Liver (tissue), 9 donors: ENCODE results near the gene SELENBP1. TPM values are rescaled to one million over a fixed set of nuclear protein-coding genes. Genes with fewer than 3 reads are reported as not detected.

Source experiments
- DNase-seq: peaks from one replicate; pipeline ENCODE4 v3.0.0-alpha.2; 2017; ENCODE audit warnings: low spot score
- H3K27ac ChIP-seq, 2 donors: one replicate each; pipeline ENCODE4 v1.7.0; 2013; ENCODE audit warnings: inconsistent platforms in 2 of 2, low read length in 2 of 2, control low read depth in 1 of 2, low read depth in 1 of 2, mild to moderate bottlenecking in 1 of 2
- H3K27me3 ChIP-seq, 4 donors: one replicate each; pipeline versions ENCODE4 v1.6.1 to v1.7.0; 2013; ENCODE audit warnings: low read length in 3 of 4, inconsistent platforms in 1 of 4, mild to moderate bottlenecking in 1 of 4, moderate library complexity in 1 of 4; ENCODE audit not compliant: control insufficient read depth in 4 of 4, insufficient read depth in 4 of 4
- H3K36me3 ChIP-seq, 4 donors: one replicate each; pipeline versions ENCODE4 v1.6.1 to v1.7.0; 2013; ENCODE audit warnings: low read length in 3 of 4, mild to moderate bottlenecking in 3 of 4, low read depth in 1 of 4, moderate library complexity in 1 of 4; ENCODE audit not compliant: control insufficient read depth in 4 of 4, insufficient read depth in 3 of 4
- H3K4me1 ChIP-seq, 4 donors: one replicate each; pipeline versions ENCODE4 v1.6.1 to v1.7.0; 2013; ENCODE audit warnings: low read length in 3 of 4, mild to moderate bottlenecking in 3 of 4, moderate library complexity in 1 of 4; ENCODE audit not compliant: control insufficient read depth in 4 of 4, insufficient read depth in 4 of 4
- H3K4me3 ChIP-seq, 3 donors: one replicate each; pipeline versions ENCODE4 v1.6.1 to v1.7.0; 2013; ENCODE audit warnings: low read length in 3 of 3, control low read depth in 1 of 3, low read depth in 1 of 3, mild to moderate bottlenecking in 1 of 3
- H3K9ac ChIP-seq, 2 donors: one replicate each; pipeline ENCODE4 v1.7.0; 2013; ENCODE audit warnings: low read length in 2 of 2, mild to moderate bottlenecking in 2 of 2, moderate library complexity in 2 of 2, control low read depth in 1 of 2, low read depth in 1 of 2
- H3K9me3 ChIP-seq, 4 donors: one replicate each; pipeline versions ENCODE4 v1.6.1 to v1.7.0; 2013; ENCODE audit warnings: low read length in 3 of 4; ENCODE audit not compliant: control insufficient read depth in 4 of 4
- EGR1 ChIP-seq, 2 donors: IDR thresholded peaks; 2 replicates each; pipeline ENCODE4 v1.6.1; 2016 to 2018; ENCODE audit warnings: antibody characterized with exemption in 2 of 2, low read depth in 2 of 2
- FOXA1 ChIP-seq: IDR thresholded peaks from 2 replicates; pipeline ENCODE4 v1.6.1; 2016; ENCODE audit warnings: antibody characterized with exemption
- FOXA2 ChIP-seq: IDR thresholded peaks from 2 replicates; pipeline ENCODE4 v1.6.1; 2016; ENCODE audit warnings: antibody characterized with exemption
- GABPA ChIP-seq, 2 donors: IDR thresholded peaks in 1 of 2; conservative IDR thresholded peaks in 1 of 2; 2 replicates each; pipeline ENCODE4 v1.6.1; 2016; ENCODE audit warnings: antibody characterized with exemption in 2 of 2, mild to moderate bottlenecking in 1 of 2, moderate library complexity in 1 of 2
- HNF4A ChIP-seq, 2 donors: conservative IDR thresholded peaks; 2 replicates each; pipeline ENCODE4 v1.6.1; 2016; ENCODE audit warnings: antibody characterized with exemption in 2 of 2, mild to moderate bottlenecking in 2 of 2
- HNF4G ChIP-seq: IDR thresholded peaks from 2 replicates; pipeline ENCODE4 v1.6.1; 2016; ENCODE audit warnings: antibody characterized with exemption
- JUND ChIP-seq, 2 donors: IDR thresholded peaks; 2 replicates each; pipeline ENCODE4 v1.6.1; 2016; ENCODE audit warnings: antibody characterized with exemption in 2 of 2
- NR2F2 ChIP-seq: IDR thresholded peaks from 2 replicates; pipeline ENCODE4 v1.6.1; 2016; ENCODE audit warnings: antibody characterized with exemption
- RAD21 ChIP-seq, 2 donors: IDR thresholded peaks; 2 replicates each; pipeline ENCODE4 v1.6.1; 2016; ENCODE audit warnings: antibody characterized with exemption in 2 of 2, mild to moderate bottlenecking in 2 of 2
- RXRA ChIP-seq, 2 donors: IDR thresholded peaks; 2 replicates each; pipeline ENCODE4 v1.6.1; 2017 to 2018; ENCODE audit warnings: antibody characterized with exemption in 2 of 2, mild to moderate bottlenecking in 1 of 2
- SP1 ChIP-seq: IDR thresholded peaks from 2 replicates; pipeline ENCODE4 v1.6.1; 2018; ENCODE audit warnings: antibody characterized with exemption, mild to moderate bottlenecking
- TAF1 ChIP-seq: conservative IDR thresholded peaks from 2 replicates; pipeline ENCODE4 v1.6.1; 2016; ENCODE audit warnings: antibody characterized with exemption, mild to moderate bottlenecking
- YY1 ChIP-seq: IDR thresholded peaks from 2 replicates; pipeline ENCODE4 v1.6.1; 2016; ENCODE audit warnings: antibody characterized with exemption, mild to moderate bottlenecking
- WGBS: extraction: QIAGEN DNeasy Blood & Tissue Kit; methylation state at CpG from one replicate; pipeline ENCODE4 v1.1.7; 2013; 5-methylcytosine and 5-hydroxymethylcytosine counted together
- polyA plus RNA-seq, 2 donors: library from polyadenylated mRNA; stranded (reverse) in 1 of 2; unstranded in 1 of 2; fragments of 200-250 nt in 1 of 2; fragments of >200 nt in 1 of 2; fragmentation: Nextera tagmentation in 1 of 2; extraction: Ambion mirVana in 1 of 2; gene quantifications; one replicate each; pipeline versions ENCODE4 v1.2.1 to v1.2.3, GENCODE V29; 2013 to 2015
- total RNA-seq, 2 donors: library from RNA; depleted of rRNA; stranded (reverse); fragments of >200 nt; gene quantifications; one replicate each; pipeline ENCODE4 v1.2.3, GENCODE V29; 2014
- TF ChIP-seq, protein P1 (sequence below): IDR thresholded peaks from 2 replicates; pipeline ENCODE4 v1.6.1; 2016; ENCODE audit warnings: antibody characterized with exemption
- TF ChIP-seq, protein P2 (sequence below): IDR thresholded peaks from 2 replicates; pipeline ENCODE4 v1.6.1; 2016; ENCODE audit warnings: antibody characterized with exemption
- TF ChIP-seq, protein P3 (sequence below): IDR thresholded peaks from 2 replicates; pipeline ENCODE4 v1.6.1; 2016; ENCODE audit warnings: antibody characterized with exemption, mild to moderate bottlenecking
- TF ChIP-seq, protein P4 (sequence below): fragments of 150-350 bp; IDR thresholded peaks from 2 replicates; pipeline ENCODE4 v1.5.1; 2017; ENCODE audit warnings: improper control_type of control experiment, low read depth, low read length; ENCODE audit not compliant: missing input control
- TF ChIP-seq, protein P5 (sequence below): IDR thresholded peaks from 2 replicates; pipeline ENCODE4 v1.6.1; 2016; ENCODE audit warnings: antibody characterized with exemption
- donor health status: healthy.
- donor health status: healthy.
- donor health status: healthy.
- donor health status: healthy.
- donor health status: healthy.

Gene SELENBP1
- total and polyA plus RNA-seq, 4 donors, result 141 to 387 (median 181) TPM

DNA sequence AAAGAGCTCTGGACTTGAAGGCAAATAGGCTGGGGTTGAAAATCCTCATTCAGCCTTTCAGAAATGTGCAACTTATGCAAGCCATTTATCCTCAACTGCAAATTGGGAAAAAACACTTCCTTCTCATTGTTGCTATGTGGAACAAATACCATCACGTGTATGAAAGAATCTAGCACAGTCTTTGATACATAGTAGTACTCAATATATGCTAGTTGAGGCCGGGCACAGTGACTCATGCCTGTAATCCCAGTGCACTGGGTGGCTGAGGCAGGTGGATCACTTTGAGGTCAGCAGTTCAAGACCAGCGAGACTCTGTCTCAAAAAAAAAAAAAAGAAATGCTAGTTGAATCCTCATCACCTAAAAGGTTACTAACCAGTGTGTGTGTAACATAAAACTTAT lies 53.5 kb downstream of the SELENBP1 start:
- H3K27me3 ChIP-seq, result no peaks in the 10 kb centered on the region
- no peak overlapping the region for H3K27ac ChIP-seq
- no peaks in the 10 kb centered on the region for H3K9me3 ChIP-seq
- no peak for DNase-seq
- TF ChIP-seq NR2F2 (no peak), JUND (IDR thresholded peaks at IDR 0.05) (no peak), FOXA1 (no peak), GABPA (IDR thresholded peaks at IDR 0.05 in 1 of 2, conservative IDR thresholded peaks at IDR 0.05 in 1 of 2) (no peak), TAF1 (no peak), EGR1 (IDR thresholded peaks at IDR 0.05; ENCODE audit: low read depth in 2 of 2) (no peak), RAD21 (IDR thresholded peaks at IDR 0.05) (no peak), YY1 (no peak), HNF4A (conservative IDR thresholded peaks at IDR 0.05) (no peak), HNF4G (no peak), SP1 (no peak), FOXA2 (no peak), RXRA (IDR thresholded peaks at IDR 0.05) (no peak)
- TF ChIP-seq, protein P1, sequence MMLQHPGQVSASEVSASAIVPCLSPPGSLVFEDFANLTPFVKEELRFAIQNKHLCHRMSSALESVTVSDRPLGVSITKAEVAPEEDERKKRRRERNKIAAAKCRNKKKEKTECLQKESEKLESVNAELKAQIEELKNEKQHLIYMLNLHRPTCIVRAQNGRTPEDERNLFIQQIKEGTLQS, result no peak
- TF ChIP-seq, protein P2, sequence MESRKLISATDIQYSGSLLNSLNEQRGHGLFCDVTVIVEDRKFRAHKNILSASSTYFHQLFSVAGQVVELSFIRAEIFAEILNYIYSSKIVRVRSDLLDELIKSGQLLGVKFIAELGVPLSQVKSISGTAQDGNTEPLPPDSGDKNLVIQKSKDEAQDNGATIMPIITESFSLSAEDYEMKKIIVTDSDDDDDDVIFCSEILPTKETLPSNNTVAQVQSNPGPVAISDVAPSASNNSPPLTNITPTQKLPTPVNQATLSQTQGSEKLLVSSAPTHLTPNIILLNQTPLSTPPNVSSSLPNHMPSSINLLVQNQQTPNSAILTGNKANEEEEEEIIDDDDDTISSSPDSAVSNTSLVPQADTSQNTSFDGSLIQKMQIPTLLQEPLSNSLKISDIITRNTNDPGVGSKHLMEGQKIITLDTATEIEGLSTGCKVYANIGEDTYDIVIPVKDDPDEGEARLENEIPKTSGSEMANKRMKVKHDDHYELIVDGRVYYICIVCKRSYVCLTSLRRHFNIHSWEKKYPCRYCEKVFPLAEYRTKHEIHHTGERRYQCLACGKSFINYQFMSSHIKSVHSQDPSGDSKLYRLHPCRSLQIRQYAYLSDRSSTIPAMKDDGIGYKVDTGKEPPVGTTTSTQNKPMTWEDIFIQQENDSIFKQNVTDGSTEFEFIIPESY, result no peak
- TF ChIP-seq, protein P3, sequence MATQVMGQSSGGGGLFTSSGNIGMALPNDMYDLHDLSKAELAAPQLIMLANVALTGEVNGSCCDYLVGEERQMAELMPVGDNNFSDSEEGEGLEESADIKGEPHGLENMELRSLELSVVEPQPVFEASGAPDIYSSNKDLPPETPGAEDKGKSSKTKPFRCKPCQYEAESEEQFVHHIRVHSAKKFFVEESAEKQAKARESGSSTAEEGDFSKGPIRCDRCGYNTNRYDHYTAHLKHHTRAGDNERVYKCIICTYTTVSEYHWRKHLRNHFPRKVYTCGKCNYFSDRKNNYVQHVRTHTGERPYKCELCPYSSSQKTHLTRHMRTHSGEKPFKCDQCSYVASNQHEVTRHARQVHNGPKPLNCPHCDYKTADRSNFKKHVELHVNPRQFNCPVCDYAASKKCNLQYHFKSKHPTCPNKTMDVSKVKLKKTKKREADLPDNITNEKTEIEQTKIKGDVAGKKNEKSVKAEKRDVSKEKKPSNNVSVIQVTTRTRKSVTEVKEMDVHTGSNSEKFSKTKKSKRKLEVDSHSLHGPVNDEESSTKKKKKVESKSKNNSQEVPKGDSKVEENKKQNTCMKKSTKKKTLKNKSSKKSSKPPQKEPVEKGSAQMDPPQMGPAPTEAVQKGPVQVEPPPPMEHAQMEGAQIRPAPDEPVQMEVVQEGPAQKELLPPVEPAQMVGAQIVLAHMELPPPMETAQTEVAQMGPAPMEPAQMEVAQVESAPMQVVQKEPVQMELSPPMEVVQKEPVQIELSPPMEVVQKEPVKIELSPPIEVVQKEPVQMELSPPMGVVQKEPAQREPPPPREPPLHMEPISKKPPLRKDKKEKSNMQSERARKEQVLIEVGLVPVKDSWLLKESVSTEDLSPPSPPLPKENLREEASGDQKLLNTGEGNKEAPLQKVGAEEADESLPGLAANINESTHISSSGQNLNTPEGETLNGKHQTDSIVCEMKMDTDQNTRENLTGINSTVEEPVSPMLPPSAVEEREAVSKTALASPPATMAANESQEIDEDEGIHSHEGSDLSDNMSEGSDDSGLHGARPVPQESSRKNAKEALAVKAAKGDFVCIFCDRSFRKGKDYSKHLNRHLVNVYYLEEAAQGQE, result no peak
- TF ChIP-seq, protein P4, sequence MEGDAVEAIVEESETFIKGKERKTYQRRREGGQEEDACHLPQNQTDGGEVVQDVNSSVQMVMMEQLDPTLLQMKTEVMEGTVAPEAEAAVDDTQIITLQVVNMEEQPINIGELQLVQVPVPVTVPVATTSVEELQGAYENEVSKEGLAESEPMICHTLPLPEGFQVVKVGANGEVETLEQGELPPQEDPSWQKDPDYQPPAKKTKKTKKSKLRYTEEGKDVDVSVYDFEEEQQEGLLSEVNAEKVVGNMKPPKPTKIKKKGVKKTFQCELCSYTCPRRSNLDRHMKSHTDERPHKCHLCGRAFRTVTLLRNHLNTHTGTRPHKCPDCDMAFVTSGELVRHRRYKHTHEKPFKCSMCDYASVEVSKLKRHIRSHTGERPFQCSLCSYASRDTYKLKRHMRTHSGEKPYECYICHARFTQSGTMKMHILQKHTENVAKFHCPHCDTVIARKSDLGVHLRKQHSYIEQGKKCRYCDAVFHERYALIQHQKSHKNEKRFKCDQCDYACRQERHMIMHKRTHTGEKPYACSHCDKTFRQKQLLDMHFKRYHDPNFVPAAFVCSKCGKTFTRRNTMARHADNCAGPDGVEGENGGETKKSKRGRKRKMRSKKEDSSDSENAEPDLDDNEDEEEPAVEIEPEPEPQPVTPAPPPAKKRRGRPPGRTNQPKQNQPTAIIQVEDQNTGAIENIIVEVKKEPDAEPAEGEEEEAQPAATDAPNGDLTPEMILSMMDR, result no peak
- TF ChIP-seq, protein P5, sequence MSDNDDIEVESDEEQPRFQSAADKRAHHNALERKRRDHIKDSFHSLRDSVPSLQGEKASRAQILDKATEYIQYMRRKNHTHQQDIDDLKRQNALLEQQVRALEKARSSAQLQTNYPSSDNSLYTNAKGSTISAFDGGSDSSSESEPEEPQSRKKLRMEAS, result no peak
- peaks cover 0 to 30% (median 24%) of the 10 kb centered on the region in 4 donors for H3K36me3 ChIP-seq
- WGBS, result 89% methylated on average over 3 of the region's 3 CpGs
- peaks cover 5 to 8% (median 6%) of the 10 kb centered on the region in 4 donors for H3K4me1 ChIP-seq
- H3K4me3 ChIP-seq, result no peak overlapping the region
- no peak overlapping the region for H3K9ac ChIP-seq
